ENCODE measurements around the gene SLC25A48. TPM values are rescaled to one million over a fixed set of nuclear protein-coding genes. Genes with fewer than 3 reads are reported as not detected.

Gene SLC25A48
- total RNA-seq, 1 experiment from 2014 or later: not detected

DNA sequence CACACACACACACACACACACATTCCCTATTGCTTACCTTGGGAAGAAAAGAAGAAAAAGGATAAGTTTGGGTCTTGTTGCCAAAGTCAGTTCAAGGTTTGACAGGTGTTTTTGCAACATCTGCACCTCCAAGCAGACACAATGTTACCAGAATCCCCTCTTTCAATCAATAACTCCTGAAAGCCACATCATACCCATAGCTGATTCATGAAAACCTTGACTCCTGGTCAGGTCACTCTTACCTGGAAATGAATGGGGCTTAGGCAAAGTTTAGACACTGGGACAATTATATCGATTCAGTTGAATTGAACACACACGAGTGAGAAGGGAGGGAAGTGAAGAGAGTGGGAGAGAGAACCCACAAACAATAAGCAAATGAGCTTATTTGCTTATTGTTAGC, 34.2 kb downstream of the SLC25A48 start:
- BruUV-seq (replicated peaks): no TSS peak
- no peak for ATAC-seq
- Histone ChIP-seq H3K9me3 (ENCODE audit: control insufficient read depth, insufficient read depth, low read depth, low read length) (no peaks in the 10 kb centered on the region), H3K4me1 (ENCODE audit: control insufficient read depth, insufficient read depth, low read length) (no peaks in the 10 kb centered on the region), H3K4me3 (ENCODE audit: low read depth in 2 of 2, low read length in 2 of 2) (no peak overlapping the region), H3K27me3 (ENCODE audit: control insufficient read depth, insufficient read depth, low read length) (peaks cover 8% of the 10 kb centered on the region), H3K36me3 (ENCODE audit: control insufficient read depth, insufficient read depth, low read length) (no peaks in the 10 kb centered on the region), H3K27ac (ENCODE audit: low read length) (no peak overlapping the region)
- POLR2A ChIA-PET: no interaction called here
- TF ChIP-seq TCF7L2 (IDR thresholded peaks at IDR 0.05; ENCODE audit: low read depth, low read length): no peak
- TF ChIP-seq, protein P1, sequence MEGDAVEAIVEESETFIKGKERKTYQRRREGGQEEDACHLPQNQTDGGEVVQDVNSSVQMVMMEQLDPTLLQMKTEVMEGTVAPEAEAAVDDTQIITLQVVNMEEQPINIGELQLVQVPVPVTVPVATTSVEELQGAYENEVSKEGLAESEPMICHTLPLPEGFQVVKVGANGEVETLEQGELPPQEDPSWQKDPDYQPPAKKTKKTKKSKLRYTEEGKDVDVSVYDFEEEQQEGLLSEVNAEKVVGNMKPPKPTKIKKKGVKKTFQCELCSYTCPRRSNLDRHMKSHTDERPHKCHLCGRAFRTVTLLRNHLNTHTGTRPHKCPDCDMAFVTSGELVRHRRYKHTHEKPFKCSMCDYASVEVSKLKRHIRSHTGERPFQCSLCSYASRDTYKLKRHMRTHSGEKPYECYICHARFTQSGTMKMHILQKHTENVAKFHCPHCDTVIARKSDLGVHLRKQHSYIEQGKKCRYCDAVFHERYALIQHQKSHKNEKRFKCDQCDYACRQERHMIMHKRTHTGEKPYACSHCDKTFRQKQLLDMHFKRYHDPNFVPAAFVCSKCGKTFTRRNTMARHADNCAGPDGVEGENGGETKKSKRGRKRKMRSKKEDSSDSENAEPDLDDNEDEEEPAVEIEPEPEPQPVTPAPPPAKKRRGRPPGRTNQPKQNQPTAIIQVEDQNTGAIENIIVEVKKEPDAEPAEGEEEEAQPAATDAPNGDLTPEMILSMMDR (IDR thresholded peaks at IDR 0.05): no peak
- TF ChIP-seq SIN3A (IDR thresholded peaks at IDR 0.05; ENCODE audit: borderline replicate concordance, insufficient read depth, low read depth, low read length): no peak
- TF ChIP-seq POLR2AphosphoS5 (IDR thresholded peaks at IDR 0.05; ENCODE audit: low read depth, low read length): no peak
- TF ChIP-seq, protein P2, sequence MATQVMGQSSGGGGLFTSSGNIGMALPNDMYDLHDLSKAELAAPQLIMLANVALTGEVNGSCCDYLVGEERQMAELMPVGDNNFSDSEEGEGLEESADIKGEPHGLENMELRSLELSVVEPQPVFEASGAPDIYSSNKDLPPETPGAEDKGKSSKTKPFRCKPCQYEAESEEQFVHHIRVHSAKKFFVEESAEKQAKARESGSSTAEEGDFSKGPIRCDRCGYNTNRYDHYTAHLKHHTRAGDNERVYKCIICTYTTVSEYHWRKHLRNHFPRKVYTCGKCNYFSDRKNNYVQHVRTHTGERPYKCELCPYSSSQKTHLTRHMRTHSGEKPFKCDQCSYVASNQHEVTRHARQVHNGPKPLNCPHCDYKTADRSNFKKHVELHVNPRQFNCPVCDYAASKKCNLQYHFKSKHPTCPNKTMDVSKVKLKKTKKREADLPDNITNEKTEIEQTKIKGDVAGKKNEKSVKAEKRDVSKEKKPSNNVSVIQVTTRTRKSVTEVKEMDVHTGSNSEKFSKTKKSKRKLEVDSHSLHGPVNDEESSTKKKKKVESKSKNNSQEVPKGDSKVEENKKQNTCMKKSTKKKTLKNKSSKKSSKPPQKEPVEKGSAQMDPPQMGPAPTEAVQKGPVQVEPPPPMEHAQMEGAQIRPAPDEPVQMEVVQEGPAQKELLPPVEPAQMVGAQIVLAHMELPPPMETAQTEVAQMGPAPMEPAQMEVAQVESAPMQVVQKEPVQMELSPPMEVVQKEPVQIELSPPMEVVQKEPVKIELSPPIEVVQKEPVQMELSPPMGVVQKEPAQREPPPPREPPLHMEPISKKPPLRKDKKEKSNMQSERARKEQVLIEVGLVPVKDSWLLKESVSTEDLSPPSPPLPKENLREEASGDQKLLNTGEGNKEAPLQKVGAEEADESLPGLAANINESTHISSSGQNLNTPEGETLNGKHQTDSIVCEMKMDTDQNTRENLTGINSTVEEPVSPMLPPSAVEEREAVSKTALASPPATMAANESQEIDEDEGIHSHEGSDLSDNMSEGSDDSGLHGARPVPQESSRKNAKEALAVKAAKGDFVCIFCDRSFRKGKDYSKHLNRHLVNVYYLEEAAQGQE (IDR thresholded peaks at IDR 0.05; ENCODE audit: insufficient read depth in 1 of 2, low read depth in 2 of 2, low read length in 1 of 2): no peak
- CTCF ChIA-PET: no interaction called here
- no peak for DNase-seq (ENCODE audit: low read depth, low spot score)
- in situ Hi-C loops (cut with HindIII; ENCODE audit: low pct_unique_long_range_greater_than_20kb, low sequenced_read_pairs) (no loop called here), intact Hi-C loops (cut with micrococcal nuclease; ENCODE audit: unreplicated experiment) (no loop called here)

DNA sequence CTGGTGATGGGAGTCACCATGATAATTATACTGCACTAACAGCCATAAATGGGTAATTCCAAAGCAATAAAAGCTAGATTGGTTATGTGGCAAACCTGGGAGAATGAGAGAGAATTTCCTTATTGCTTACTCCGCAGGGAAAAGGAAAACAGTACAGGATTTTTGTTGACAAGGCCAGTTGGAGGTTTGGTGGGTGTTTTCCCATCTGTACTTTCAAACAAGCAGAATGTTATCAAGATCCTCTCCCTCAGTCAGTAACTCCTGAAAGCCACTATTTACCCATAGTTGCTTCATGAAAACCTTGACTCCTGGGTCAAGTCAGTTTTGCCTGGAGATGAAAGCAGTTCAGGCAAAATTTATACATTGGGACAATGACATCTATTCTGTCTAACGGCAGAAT, 34.8 kb downstream of the SLC25A48 start:
- H3K36me3 ChIP-seq (ENCODE audit: control insufficient read depth, insufficient read depth, low read length): no peaks in the 10 kb centered on the region
- CTCF ChIA-PET: no interaction called here
- no peaks in the 10 kb centered on the region for H3K9me3 ChIP-seq (ENCODE audit: control insufficient read depth, insufficient read depth, low read depth, low read length)
- no peak overlapping the region for H3K4me3 ChIP-seq (ENCODE audit: low read depth in 2 of 2, low read length in 2 of 2)
- no peak overlapping the region for H3K27ac ChIP-seq (ENCODE audit: low read length)
- ATAC-seq (no peak), DNase-seq (ENCODE audit: low read depth, low spot score) (no peak)
- H3K27me3 ChIP-seq (ENCODE audit: control insufficient read depth, insufficient read depth, low read length): peaks cover 8% of the 10 kb centered on the region
- POLR2A ChIA-PET: no interaction called here
- in situ Hi-C loops (cut with HindIII; ENCODE audit: low pct_unique_long_range_greater_than_20kb, low sequenced_read_pairs) (no loop called here), intact Hi-C loops (cut with micrococcal nuclease; ENCODE audit: unreplicated experiment) (no loop called here)
- H3K4me1 ChIP-seq (ENCODE audit: control insufficient read depth, insufficient read depth, low read length): no peaks in the 10 kb centered on the region
- TF ChIP-seq, protein P1 (IDR thresholded peaks at IDR 0.05): no peak
- no peak for TF ChIP-seq TCF7L2 (IDR thresholded peaks at IDR 0.05; ENCODE audit: low read depth, low read length)
- no peak for TF ChIP-seq POLR2AphosphoS5 (IDR thresholded peaks at IDR 0.05; ENCODE audit: low read depth, low read length)
- TF ChIP-seq, protein P2 (IDR thresholded peaks at IDR 0.05; ENCODE audit: insufficient read depth in 1 of 2, low read depth in 2 of 2, low read length in 1 of 2): no peak
- TF ChIP-seq SIN3A (IDR thresholded peaks at IDR 0.05; ENCODE audit: borderline replicate concordance, insufficient read depth, low read depth, low read length): no peak
- no TSS peak for BruUV-seq (replicated peaks)
